H1 (cell line): ENCODE measurements around the gene PLEKHH2. TPM values are rescaled to one million over a fixed set of nuclear protein-coding genes. Genes with fewer than 3 reads are reported as not detected.

Experiments
- CTCF ChIA-PET: fragments of 300-600 bp; sonication (Branson Sonifier 250); formaldehyde crosslinking; loops from one replicate; lab custom pipeline; 2021; ENCODE audit not compliant: partially characterized antibody; lab: Charles Lee
- POLR2A ChIA-PET: fragments of 300-600 bp; sonication (Branson Sonifier 250); formaldehyde crosslinking; loops from one replicate; lab custom pipeline; 2021; ENCODE audit warnings: inconsistent platforms; ENCODE audit not compliant: partially characterized antibody; lab: Charles Lee
- DNase-seq, 2 experiments: peaks; one replicate each; pipeline versions ENCODE4 v3.0.0 to v3.0.0-alpha.2; 2010 to 2022; ENCODE audit warnings: low spot score in 2 of 2, low read depth in 1 of 2, mixed read lengths in 1 of 2
- FAIRE-seq: peaks from 2 replicates; lab custom pipeline; 2011; peaks lifted over from hg19 to GRCh38; lab: Jason Lieb, UNC
- H2AFZ ChIP-seq: 2 replicates; pipeline ENCODE4 v1.8.1; 2012; ENCODE audit warnings: low read length, inconsistent platforms
- H2AK5ac ChIP-seq: 2 replicates; pipeline ENCODE4 v1.6.1; 2013; ENCODE audit warnings: low read depth, low read length
- H2BK120ac ChIP-seq: replicated peaks from 2 replicates; pipeline ENCODE3; 2013; ENCODE audit warnings: low read depth, low read length, inconsistent platforms
- H2BK12ac ChIP-seq: 2 replicates; pipeline ENCODE4 v1.6.1; 2013; ENCODE audit warnings: low read depth, low read length
- H2BK15ac ChIP-seq: 2 replicates; pipeline ENCODE4 v1.6.1; 2013; ENCODE audit warnings: low read length
- H2BK20ac ChIP-seq: 2 replicates; pipeline ENCODE4 v1.6.1; 2013; ENCODE audit warnings: low read length
- H2BK5ac ChIP-seq: 2 replicates; pipeline ENCODE4 v1.6.1; 2013; ENCODE audit warnings: low read depth, low read length
- H3K14ac ChIP-seq: 2 replicates; pipeline ENCODE4 v1.6.1; 2013; ENCODE audit warnings: inconsistent platforms; ENCODE audit not compliant: insufficient read length
- H3K18ac ChIP-seq: 2 replicates; pipeline ENCODE4 v1.6.1; 2013; ENCODE audit warnings: low read length; ENCODE audit errors: extremely low read depth
- H3K23ac ChIP-seq: 2 replicates; pipeline ENCODE4 v1.6.1; 2013; ENCODE audit warnings: inconsistent platforms; ENCODE audit not compliant: insufficient read length
- H3K23me2 ChIP-seq: 2 replicates; pipeline ENCODE4 v1.6.1; 2013; ENCODE audit warnings: low read depth, low read length
- H3K27ac ChIP-seq: 2 replicates; pipeline ENCODE4 v1.6.1; 2011; ENCODE audit warnings: low read depth, low read length, inconsistent platforms
- H3K27me3 ChIP-seq, 4 experiments: replicated peaks in 1 of 4; 1 replicate in 1 of 4; 2 replicates in 3 of 4; pipeline versions ENCODE4 v1.6.1 to v1.8.1; 2011 to 2013; ENCODE audit warnings: low read length in 3 of 4, mild to moderate bottlenecking in 3 of 4, inconsistent platforms in 2 of 4, mixed read lengths in 2 of 4, moderate library complexity in 1 of 4; ENCODE audit not compliant: control insufficient read depth in 3 of 4, insufficient read depth in 3 of 4; ENCODE audit errors: extremely low read depth in 1 of 4
- H3K36me3 ChIP-seq, 4 experiments: 2 replicates each; pipeline versions ENCODE4 v1.6.1 to v1.8.1; 2011 to 2013; ENCODE audit warnings: mild to moderate bottlenecking in 4 of 4, low read length in 3 of 4, moderate library complexity in 2 of 4, control low read depth in 1 of 4, inconsistent platforms in 1 of 4; ENCODE audit not compliant: insufficient read depth in 4 of 4, control insufficient read depth in 2 of 4
- H3K4ac ChIP-seq: replicated peaks from 2 replicates; pipeline ENCODE3; 2013; ENCODE audit warnings: low read length, low read depth, mixed read lengths, inconsistent platforms; ENCODE audit not compliant: insufficient read length
- H3K4me1 ChIP-seq, 4 experiments: replicated peaks in 1 of 4; 1 replicate in 1 of 4; 2 replicates in 3 of 4; pipeline versions ENCODE4 v1.6.1 to v1.8.1; 2011 to 2013; ENCODE audit warnings: low read length in 3 of 4, inconsistent platforms in 2 of 4, mixed read lengths in 1 of 4; ENCODE audit not compliant: insufficient read depth in 4 of 4, control insufficient read depth in 3 of 4
- H3K4me2 ChIP-seq, 2 experiments: 2 replicates each; pipeline versions ENCODE4 v1.6.1 to v1.8.1; 2011 to 2013; ENCODE audit warnings: low read depth in 2 of 2, low read length in 2 of 2, control low read depth in 1 of 2, inconsistent platforms in 1 of 2, mild to moderate bottlenecking in 1 of 2; ENCODE audit not compliant: insufficient read depth in 1 of 2
- H3K4me3 ChIP-seq, 4 experiments: fragments of 200-600, 300-600 bp in 1 of 4; sonication (generic), shearing (Covaris generic), sonication (Bioruptor Twin) in 1 of 4; 2 replicates each; pipeline versions ENCODE4 v1.5.1 to v1.8.1; 2011 to 2016; ENCODE audit warnings: low read length in 4 of 4, low read depth in 3 of 4, control low read depth in 2 of 4, inconsistent platforms in 2 of 4, mild to moderate bottlenecking in 2 of 4, mixed read lengths in 1 of 4, moderate library complexity in 1 of 4; ENCODE audit not compliant: insufficient read depth in 2 of 4; ENCODE audit errors: extremely low read depth in 1 of 4
- H3K56ac ChIP-seq: replicated peaks from 2 replicates; pipeline ENCODE3; 2013; ENCODE audit warnings: low read depth, mild to moderate bottlenecking, mixed read lengths, low read length, inconsistent platforms; ENCODE audit not compliant: insufficient read length
- H3K79me1 ChIP-seq: 2 replicates; pipeline ENCODE4 v1.6.1; 2013; ENCODE audit warnings: low read depth, low read length, control low read depth
- H3K79me2 ChIP-seq, 2 experiments: 2 replicates each; pipeline versions ENCODE4 v1.6.1 to v1.8.1; 2012 to 2013; ENCODE audit warnings: low read length in 2 of 2, mild to moderate bottlenecking in 2 of 2, inconsistent platforms in 1 of 2; ENCODE audit not compliant: insufficient read depth in 2 of 2, control insufficient read depth in 1 of 2
- H3K9ac ChIP-seq, 4 experiments: replicated peaks in 1 of 4; 1 replicate in 1 of 4; 2 replicates in 3 of 4; pipeline versions ENCODE4 v1.6.1 to v1.8.1; 2011 to 2013; ENCODE audit warnings: low read depth in 3 of 4, low read length in 3 of 4, control low read depth in 2 of 4, mild to moderate bottlenecking in 2 of 4, moderate library complexity in 2 of 4, inconsistent platforms in 1 of 4; ENCODE audit errors: extremely low read depth in 1 of 4
- H3K9me3 ChIP-seq, 2 experiments: 2 replicates each; pipeline versions ENCODE4 v1.6.1 to v1.8.1; 2012 to 2013; ENCODE audit warnings: mild to moderate bottlenecking in 2 of 2, moderate library complexity in 2 of 2, control low read depth in 1 of 2, inconsistent platforms in 1 of 2, low read depth in 1 of 2, low read length in 1 of 2, mixed read lengths in 1 of 2; ENCODE audit not compliant: insufficient read depth in 2 of 2
- H4K20me1 ChIP-seq, 2 experiments: replicated peaks in 1 of 2; 2 replicates each; pipeline versions ENCODE3 to v1.8.1; 2011 to 2013; ENCODE audit warnings: inconsistent platforms in 2 of 2, low read length in 2 of 2, mild to moderate bottlenecking in 1 of 2; ENCODE audit not compliant: insufficient read depth in 2 of 2, control insufficient read depth in 1 of 2
- H4K5ac ChIP-seq: 2 replicates; pipeline ENCODE4 v1.6.1; 2013; ENCODE audit warnings: low read length, low read depth, mixed read lengths, inconsistent platforms; ENCODE audit not compliant: insufficient read length
- H4K8ac ChIP-seq: 2 replicates; pipeline ENCODE4 v1.8.0; 2013; ENCODE audit warnings: mild to moderate bottlenecking, moderate library complexity, low read length, inconsistent platforms; ENCODE audit not compliant: insufficient read depth; ENCODE audit errors: extremely low read depth
- H4K91ac ChIP-seq: replicated peaks from 2 replicates; pipeline ENCODE3; 2013; ENCODE audit warnings: low read length, mixed read lengths, inconsistent platforms; ENCODE audit not compliant: insufficient read length
- JUND ChIP-seq: IDR thresholded peaks from 2 replicates; pipeline ENCODE4 v1.6.1; 2011; ENCODE audit warnings: mild to moderate bottlenecking, improper control_type of control experiment, low read length
- WGBS, 2 experiments: shearing (Covaris generic) in 1 of 2; methylation state at CpG; one replicate each; pipeline versions ENCODE4 v1.1.6 to v1.1.7; 2013 to 2015; ENCODE audit warnings: low lambda C conversion rate in 2 of 2, mixed read lengths in 2 of 2, inconsistent platforms in 1 of 2, low coverage in 1 of 2, missing lambda C conversion rate in 1 of 2; ENCODE audit not compliant: insufficient replicate concordance in 2 of 2, insufficient coverage in 1 of 2, insufficient read length in 1 of 2; ENCODE audit errors: extremely low coverage in 1 of 2, missing lambda C conversion rate in 1 of 2; 5-methylcytosine and 5-hydroxymethylcytosine counted together
- polyA plus RNA-seq, 7 experiments: library from polyadenylated mRNA; depleted of rRNA in 3 of 7; stranded (reverse) in 5 of 7; unstranded in 2 of 7; fragments of >200 nt in 5 of 7; fragments of 200-250 nt in 2 of 7; gene quantifications; 1 replicate in 5 of 7; 2 replicates in 1 of 7; 4 replicates in 1 of 7; pipeline versions ENCODE4 v1.2.1 to v1.2.3, GENCODE V29; 2011 to 2013; ENCODE audit warnings: missing spikeins in 2 of 7, mixed read lengths in 2 of 7
- total RNA-seq: library from RNA; stranded (reverse); fragmentation: NEBNext Ultra II Directional; extraction: Animal tissue kit (Norgen Biotek cat#: 25700); gene quantifications from 2 replicates; pipeline ENCODE4 v1.2.1, GENCODE V29; 2021

The PLEKHH2 gene
- total and polyA plus RNA-seq, 2 of the 8 experiments (the other 6 are each of a cell fraction or from before 2014, with no cell fraction given) = 2.2 to 5.0 TPM

DNA sequence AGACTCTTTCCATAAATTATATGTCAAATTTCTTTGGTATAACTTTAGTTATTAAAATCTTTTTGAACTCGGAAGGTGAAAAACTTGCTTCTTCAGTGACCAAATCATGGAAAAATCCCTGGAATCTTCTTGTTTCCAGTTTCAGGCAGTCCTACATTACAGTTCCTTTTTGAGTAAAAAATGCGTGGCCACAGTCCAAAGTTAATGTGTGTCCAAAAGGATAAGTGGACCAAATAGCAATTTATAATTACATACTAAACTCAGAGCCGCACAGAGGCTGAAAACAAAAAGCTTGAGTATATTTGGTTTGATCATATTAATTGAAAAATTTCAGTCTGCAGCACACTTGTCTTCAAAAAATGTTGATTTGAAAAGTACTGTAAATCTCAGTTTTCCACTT is 108.4 kb downstream of the PLEKHH2 start:
- Histone ChIP-seq H3K14ac (no peak overlapping the region), H2AK5ac (no peak overlapping the region), H3K56ac (no peak overlapping the region), H4K91ac (no peak overlapping the region), H3K9me3 (no peaks in the 10 kb centered on the region), H2BK5ac (no peak overlapping the region), H3K9ac (no peak overlapping the region), H3K4me3 (no peak overlapping the region), H4K8ac (no peak overlapping the region), H3K4ac (no peak overlapping the region), H4K5ac (no peak overlapping the region), H3K4me1 (no peaks in the 10 kb centered on the region), H3K4me2 (no peak overlapping the region), H2BK120ac (no peak overlapping the region), H3K23ac (no peak overlapping the region), H2BK15ac (no peak overlapping the region), H2BK20ac (no peak overlapping the region), H3K27ac (no peak overlapping the region), H2AFZ (no peak overlapping the region), H4K20me1 (no peaks in the 10 kb centered on the region), H2BK12ac (no peak overlapping the region), H3K18ac (no peak overlapping the region), H3K79me2 (no peaks in the 10 kb centered on the region), H3K36me3 (no peaks in the 10 kb centered on the region), H3K27me3 (no peaks in the 10 kb centered on the region), H3K79me1 (no peaks in the 10 kb centered on the region), H3K23me2 (no peaks in the 10 kb centered on the region)
- CTCF ChIA-PET = interaction anchor here (0.6 kb wide), 1 partner anchor 223 kb away, joined by 3 read pairs; no protein-coding TSS in a partner anchor
- POLR2A ChIA-PET = no interaction called here
- DNase-seq = no peak
- no peak for TF ChIP-seq JUND
- WGBS, 2 experiments = 92% methylated on average over 3 of the region's 3 CpGs; no CpG with 5 or more reads in 1 of the 2 experiments
- FAIRE-seq = no peak
